NCI-H2029 (cell line): ENCODE measurements around the gene GTF2IRD2.
"Not testable (repeated sequence)": the region's sequence is repeated elsewhere in the genome, so short reads cannot be mapped to it uniquely, and the experiment has no call there.

Experiments
- DNase-seq: peaks from one replicate; lab custom pipeline; 2025; lab: John Stamatoyannopoulos, UW

Gene GTF2IRD2

DNA sequence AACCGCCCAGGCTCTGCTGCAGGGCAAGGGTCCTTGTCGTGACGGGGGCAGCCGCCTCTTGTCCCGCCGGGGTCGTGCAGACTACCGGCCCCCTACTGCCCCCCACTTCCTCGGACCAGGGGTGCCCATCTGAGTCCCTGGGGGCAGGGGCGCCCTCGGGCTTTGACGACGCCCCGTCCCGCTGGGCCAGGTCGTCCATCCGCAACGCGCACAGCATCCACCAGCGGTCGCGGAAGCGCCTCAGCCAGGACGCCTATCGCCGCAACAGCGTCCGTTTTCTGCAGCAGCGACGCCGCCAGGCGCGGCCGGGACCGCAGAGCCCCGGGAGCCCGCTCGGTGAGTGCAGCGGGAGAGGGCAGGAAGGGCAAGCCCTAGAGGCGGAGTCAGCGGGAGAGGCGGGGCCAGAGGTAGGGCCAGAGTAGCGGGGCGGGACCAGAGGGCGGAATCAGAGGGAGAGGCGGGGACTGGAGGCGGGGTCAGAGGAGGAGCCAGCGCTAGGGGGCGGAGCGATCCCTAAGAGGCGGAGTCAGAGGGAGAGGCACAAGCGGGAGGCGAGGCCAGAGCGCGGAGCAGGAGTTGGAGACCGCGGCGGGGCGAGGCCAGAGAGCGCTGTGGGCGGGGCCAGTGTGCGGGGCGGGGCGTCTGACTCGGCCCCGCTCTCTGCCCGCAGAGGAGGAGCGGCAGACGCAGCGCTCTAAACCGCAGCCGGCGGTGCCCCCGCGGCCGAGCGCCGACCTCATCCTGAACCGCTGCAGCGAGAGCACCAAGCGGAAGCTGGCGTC is 62.8 kb downstream of the GTF2IRD2 start:
- peak; percentile 30 for DNase-seq

DNA sequence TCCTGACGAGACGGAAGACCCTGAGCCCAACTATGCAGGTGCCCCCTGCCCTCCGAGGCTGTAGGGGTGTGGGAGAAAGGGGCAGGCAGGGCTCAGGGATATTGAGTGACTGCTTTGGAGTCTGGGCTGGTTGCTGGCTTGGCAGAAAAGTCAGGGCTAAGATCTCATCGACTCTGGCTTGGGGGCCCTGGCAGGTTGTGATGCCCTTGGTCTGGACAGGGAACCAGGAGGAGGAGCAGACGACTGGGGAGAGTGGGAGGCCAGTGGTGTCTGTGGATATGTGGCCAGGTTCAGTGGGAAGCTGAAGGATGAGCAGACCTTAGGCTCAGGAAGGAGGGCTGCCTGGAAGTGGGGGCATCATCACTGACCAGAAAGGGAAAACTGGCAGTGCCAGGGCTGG is 67.8 kb downstream of the GTF2IRD2 start:
- DNase-seq, result not testable (repeated sequence)

DNA sequence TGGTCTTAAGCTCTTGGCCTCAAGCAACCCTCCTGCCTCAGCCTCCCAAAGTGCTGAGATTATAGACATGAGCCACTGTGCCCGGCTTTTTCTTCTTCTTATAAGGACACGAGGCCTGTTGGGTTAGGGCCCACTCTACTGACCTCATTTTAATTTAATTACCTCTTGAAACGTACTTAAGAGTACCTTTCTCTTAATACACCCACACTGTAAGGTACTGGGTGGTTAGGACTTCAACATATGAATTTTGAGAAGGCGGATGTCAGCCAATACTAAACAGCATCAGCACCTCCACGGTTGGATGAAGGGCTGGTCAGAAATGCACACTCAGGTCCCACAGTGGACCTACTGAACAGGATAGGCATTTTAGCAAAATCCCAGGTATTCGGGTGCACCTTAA is 69.7 kb downstream of the GTF2IRD2 start:
- not testable (repeated sequence) for DNase-seq

DNA sequence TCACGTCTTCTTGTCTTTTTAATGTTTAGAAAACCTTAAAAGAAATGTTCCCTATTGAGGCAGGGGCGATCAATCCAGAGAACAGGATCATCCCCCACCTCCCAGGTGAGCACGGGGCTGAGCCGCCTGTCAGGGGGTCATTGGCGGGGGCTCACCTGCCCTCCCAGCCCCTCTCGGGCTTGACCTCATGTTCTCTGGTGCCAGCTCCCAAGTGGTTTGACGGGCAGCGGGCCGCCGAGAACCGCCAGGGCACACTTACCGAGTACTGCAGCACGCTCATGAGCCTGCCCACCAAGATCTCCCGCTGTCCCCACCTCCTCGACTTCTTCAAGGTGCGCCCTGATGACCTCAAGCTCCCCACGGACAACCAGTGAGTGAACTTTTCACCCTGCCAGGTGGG is 72.4 kb downstream of the GTF2IRD2 start:
- not testable (repeated sequence) for DNase-seq

GRCh38 chr7:74775111-74775510 is 76.3 kb downstream of the GTF2IRD2 start:
- DNase-seq, result not testable (repeated sequence)

DNA sequence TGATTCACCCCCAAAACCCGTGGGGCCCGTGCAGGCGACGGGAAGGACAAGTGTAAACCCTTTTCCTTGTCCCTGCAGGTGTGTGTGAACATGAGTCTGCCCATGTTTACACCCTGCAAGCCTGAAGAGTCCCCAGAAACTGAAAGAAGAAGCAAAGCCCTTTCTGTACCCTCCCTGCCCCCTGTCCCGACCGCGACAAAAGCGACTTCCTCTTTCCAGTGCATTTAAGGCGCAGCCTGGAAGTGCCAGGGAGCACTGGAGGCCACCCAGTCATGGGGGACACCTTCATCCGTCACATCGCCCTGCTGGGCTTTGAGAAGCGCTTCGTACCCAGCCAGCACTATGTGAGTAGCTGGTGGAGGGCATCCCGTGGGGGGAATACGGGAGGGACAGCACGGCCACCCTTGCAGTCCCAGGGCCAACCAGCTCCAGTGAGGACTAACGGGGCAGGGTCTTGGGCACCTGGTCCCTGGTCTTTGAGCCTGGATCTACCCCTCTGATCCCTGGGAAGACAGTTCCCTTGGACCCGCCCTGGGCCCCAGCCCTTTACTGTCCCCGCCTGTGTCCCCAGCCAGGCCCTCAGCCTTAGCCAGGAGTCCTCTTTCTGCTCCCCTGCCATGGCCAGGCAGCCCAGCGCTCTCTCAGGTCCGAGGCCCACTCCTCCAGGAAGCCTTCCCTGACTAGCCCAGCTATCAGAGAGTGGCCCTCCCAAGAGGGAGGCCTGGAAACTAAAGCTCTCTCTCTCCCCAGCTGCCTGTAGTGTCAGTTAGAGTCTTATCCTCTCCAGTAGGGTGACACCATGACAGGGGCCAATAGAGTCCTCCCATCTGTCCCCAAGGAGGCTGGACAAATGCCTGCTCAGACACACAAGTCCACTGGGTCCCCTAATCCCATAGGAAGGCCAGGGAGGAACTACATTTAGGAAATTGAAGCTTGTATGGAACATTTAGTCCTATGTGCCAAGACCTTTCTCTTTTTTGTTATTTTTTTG is 77.3 kb downstream of the GTF2IRD2 start, which contains the start of gene NCF1:
Gene NCF1 (plus strand): TSS at position 252 of the 991 bp plus-strand sequence. CDS start 21 bp downstream, at position 273.
- not testable (repeated sequence) for DNase-seq

DNA sequence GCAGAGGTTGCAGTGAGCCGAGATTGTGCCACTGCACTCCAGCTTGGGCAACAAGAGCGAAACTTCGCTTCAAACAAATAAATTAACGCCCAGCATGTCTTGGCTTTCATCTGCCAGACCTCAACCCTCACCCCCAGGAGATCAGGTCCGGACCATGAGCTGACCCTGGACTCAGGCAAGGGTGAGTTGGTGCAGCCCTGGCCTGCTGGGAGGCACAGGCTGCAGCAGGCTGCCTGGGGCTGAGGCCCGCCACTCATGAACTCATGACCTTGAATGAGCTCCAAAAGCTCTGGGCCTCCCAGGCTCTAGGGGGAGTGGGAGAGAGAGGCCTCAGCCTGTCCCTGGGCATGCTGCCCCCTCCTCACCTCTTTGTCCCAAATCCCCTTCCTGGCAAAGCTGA is 79.3 kb downstream of the GTF2IRD2 start:
- DNase-seq, result not testable (repeated sequence)

DNA sequence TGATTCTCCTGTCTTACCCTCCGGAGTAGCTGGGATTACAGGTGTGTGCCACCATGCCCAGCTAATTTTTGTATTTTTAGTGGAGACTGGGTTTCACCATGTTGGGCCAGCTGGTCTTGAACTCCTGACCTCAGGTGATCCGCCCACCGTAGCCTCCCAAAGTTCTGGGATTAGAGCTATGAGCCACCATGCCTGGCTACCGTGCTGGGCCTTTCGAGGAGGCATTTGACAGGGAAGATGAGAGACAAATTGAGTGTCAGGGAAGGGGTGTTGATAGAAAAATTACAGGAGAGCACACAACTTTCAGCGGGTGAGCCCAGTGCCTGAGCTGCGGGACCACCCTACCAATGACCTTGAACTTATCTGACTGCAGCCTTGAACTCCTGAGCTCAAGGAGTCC is 81.3 kb downstream of the GTF2IRD2 start:
- DNase-seq, result not testable (repeated sequence)

- DNase-seq, result not testable (repeated sequence)
Measured at GRCh38 chr7:74766991-74767390, 84.4 kb downstream of the GTF2IRD2 start.

DNA sequence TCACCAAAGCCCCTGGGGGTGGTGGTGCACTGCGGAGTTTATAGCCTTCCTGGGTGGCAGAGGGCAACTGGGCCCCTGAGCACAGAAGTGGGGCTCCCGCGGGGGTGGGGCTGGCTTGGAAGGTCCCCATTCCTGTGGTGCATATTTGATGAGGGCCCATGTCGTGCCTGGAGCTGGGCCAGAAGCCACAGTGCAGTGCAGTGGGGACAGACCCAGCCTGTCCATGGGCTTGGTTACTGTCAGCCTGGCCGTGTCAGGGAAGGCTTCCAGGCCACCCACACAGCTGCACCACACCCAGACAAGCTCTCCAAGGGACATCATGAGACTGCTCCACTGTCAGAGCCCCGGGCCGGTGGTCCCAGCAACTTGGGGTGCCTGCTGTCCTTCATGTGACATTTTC is 84.9 kb downstream of the GTF2IRD2 start:
- not testable (repeated sequence) for DNase-seq

DNA sequence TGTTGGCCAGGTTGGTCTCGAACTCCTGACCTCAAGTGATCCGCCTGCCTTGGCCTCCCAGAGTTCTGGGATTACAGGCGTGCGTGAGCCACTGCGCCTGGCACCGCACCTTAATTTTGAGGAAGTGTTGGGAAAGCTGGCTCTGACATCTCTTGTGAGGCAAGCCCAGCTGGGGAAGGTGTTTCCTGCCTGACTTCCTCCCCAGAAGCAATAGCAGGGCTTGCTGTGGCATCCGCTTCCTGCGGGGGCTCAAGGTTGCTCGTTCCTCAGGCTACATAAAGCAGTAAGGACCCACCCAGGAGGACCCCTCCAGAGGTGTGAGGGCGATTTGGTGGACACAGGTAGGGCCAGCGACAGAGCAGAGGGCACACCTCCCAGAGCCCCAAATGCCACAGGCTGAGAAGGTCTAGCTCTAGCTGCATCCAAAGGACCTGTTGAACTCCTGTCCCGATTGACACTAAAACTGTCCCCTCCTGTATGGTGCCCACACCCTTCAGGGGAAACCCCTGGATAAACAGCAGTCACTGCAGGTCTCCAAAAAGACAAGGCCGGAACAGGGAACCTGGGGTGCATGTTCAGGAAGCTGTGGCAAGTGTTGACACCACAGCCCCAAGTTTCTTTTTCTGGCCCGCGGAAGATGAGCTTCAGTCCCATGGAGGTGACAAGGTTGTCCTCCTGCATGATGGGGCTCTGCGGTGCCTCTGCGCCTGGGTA is 86.0 kb downstream of the GTF2IRD2 start:
- not testable (repeated sequence) for DNase-seq

- not testable (repeated sequence) for DNase-seq
Measured at GRCh38 chr7:74758982-74759381, 92.4 kb downstream of the GTF2IRD2 start.

DNA sequence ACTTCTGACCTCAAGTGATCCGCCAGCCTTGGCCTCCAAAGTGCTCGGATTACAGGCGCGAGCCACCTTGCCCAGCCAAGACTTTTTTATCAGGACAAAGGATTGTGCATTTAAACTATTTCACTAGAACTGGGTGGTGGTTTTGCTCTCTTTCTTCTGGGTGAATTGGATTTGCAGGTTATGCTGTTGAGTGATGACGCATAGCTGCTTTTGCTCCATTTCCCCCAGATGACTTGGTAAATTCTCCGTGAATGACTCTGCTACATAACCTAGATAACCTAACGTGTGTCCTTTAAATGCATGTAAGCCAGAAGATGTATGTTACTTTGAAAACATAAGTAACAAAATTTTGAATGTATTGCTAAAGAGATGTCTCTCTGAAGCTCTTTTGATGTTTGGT is 93.1 kb downstream of the GTF2IRD2 start:
- DNase-seq, result not testable (repeated sequence)

GRCh38 chr7:74756673-74757072 is 94.7 kb downstream of the GTF2IRD2 start:
- not testable (repeated sequence) for DNase-seq

DNA sequence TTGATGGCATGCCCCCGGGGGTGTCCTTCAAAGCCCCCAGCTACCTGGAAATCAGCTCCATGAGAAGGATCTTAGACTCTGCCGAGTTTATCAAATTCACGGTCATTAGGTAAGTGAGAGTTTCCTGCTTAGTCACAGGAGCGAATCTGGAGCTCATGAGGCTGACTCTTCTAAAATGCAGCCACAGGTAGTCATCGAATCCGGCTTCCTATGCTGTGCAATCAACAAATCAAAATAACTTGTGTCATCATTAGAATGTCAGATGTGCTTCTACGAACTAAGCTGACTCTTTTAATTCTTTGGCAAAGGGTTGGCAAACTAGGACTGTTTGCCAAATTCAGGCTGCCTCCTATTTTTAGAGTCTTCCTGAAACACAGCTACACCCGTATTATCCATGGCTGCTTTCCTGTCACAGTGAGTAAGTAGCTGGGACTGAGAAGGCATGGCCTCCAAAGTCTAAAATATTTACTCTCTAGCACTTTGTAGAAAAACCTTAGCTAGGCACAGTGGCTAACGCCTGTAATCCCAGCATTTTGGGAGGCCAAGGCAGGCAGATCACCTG is 97.4 kb downstream of the GTF2IRD2 start:
- not testable (repeated sequence) for DNase-seq
